GM18499 (cell line): ENCODE data around the gene MMP26.
A peak's percentile ranks its signal among the peaks of the same experiment; 100 is the strongest.

ENCODE experiments used
- ATAC-seq: cut with Tn5 transposase; IDR thresholded peaks from one replicate; pipeline ENCODE4 v1.9.1; 2021; ENCODE audit warnings: moderate number of reproducible peaks; ENCODE audit not compliant: insufficient read depth, unreplicated experiment

Gene MMP26

DNA sequence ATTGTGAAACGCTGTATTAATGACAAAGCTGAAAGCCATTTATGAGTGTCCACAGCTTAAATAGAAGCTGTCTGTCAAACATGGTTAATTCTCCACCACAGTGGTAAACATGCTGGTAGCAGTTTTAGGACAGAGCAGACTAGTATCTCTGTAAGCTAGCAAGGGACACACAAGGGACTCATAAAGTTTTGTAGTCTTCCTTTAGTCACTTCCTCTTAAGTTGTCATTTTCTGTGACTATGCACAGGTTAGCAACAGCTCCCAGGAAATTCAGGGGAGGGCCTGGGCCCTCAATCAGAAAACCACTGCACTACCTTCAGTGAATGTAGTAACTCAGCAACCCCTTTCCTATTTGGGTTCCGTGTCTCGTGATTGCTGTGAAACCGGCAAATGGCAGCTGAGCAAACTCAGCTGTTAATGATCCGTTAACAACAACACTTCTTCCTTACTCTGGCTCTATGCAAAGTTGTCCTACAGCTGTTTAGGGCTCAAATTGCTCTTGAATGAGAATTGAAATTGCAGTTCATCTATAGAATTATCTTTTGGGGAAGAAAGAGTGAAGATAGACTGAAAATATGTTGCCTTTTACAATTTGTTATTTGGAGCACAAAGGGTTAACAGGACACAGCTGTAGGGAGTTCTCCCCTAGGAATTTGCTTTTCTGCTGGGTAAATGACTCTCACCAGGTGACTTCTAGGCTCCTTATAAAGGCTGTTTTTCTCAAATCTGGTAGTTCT lies at the start of gene MMP26:
MMP26 (plus strand) TSS at position 731 of the 736 bp plus-strand sequence.
- ATAC-seq, result no peak

DNA sequence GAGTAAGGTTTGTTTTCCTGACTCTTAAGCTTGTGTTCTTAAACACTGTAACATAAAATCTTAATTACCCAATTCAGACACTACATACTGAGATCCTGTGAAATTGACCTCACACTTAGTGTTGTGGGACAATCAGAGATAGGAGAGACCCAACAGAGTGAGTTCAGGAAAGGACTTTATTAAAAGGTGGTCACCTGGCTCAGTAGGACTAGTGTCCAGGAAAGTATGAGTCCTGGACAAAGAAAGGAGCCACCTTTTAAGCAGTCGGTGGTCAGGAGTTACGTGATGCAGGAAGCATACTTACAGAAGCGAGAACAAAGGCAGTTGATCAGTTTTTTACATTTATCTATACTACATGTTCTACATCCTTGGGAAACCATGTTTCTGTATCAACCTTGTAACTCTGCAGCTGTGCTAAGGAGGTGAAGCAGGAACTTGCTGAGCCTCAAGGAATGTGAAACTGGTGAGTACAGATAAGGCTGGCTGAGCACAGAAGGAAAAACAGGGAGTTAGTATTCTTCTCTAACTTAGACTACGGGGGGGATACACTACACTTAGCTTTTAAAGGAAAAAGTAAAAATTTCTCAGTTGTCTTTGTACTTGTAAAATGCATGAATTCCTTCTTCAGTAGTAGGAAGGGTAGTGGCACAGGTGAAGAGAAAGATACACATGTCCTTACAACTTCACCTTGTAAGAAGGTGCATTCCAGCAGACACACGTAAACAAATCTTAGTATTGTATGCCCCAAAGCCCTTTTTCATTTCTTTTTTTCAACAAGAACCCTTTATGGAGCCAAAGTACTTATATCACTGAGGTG lies 45.7 kb upstream of the MMP26 start:
- ATAC-seq, result no peak

DNA sequence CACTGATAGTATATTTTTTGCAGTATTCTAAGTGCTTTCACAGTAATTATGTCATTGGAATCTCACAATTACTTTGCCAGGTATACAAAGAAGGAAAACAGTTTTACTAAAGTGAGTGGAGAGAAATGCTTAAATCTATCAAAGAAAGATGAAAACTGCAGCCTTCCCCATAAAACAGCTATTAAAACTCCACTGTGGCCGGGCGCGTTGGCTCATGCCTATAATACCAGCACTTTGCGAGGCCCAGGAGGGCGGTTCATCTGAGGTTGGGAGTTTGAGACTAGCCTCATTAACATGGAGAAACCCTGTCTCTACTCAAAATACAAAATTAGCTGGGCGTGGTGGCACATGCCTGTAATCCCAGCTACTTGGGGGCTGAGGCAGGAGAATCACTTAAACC lies 41.7 kb upstream of the MMP26 start:
- ATAC-seq, result no peak

DNA sequence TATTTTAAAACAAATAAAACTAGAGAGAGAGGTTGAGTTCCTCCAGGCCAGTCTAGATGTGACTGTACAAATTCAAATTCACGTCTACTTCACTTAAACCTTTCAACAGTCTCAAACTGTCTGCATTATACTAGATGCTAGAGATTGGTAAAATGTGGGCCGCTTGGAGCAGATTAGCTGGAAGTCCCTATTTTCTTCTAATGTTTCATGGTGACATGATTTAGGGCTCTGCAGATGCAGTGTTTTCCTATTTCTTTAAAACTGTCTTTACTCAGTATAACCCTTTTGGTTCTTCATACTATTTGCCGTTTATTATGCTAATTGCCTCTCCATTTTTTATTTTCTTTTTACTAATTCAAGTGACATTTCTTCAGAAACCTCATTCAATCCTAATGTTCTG lies 40.4 kb upstream of the MMP26 start:
- ATAC-seq, result no peak

DNA sequence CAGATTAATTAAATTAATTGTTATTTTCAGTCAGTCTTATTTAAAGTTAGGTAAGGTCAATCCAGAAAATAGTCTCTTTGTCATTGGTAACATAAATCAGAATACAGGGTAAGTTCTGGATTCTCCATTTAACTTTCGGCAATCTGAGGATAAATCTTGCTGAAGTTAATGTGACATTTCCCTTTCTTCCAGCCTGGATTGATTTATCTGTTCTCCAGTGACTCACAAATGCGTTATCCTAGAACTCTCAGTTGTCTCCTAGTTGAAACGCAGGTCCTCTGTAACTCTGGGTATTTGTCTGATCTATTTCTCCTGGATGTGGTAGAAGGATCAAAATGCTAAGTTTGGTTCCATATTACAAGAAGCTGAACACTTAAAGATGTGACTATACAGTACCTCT lies 39.8 kb upstream of the MMP26 start:
- ATAC-seq, result no peak

DNA sequence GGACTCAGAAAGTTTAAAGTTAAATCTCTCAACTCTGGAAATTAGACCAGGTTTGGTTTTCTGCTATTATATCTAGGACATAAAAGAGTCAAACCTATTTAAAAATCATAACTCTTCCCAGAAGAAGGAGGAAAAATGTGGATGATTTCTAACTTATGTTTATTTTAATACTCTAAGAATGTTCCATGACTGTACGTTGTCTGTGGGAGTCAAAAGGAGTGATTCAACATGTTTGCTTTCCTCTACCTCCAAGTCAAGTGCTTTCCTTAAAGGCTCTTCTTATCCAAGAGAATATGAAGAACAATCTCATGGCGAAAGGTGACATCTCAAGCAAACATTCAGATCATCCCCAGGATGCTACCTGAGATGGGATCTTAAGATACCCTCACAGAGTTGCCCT lies 39.2 kb upstream of the MMP26 start:
- ATAC-seq, result no peak

DNA sequence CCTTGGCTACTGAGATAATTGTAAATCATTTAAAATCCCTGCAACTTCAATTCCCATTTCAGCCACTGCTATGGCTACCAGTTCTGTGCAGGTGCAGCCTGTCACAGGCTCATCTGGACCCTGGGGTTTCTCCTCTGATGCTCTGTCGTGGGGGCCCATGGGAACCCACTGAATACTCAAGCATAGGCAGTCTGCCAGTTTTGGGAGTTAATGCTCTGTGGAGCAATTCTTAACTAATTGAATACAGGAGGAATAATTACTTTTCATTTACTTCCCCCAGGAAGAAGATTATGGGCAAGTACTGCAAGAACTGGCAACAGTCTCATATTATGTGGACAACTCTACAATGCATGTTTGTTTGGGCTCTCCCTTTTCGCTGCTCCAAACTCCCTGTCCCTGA lies 32.8 kb upstream of the MMP26 start:
- ATAC-seq, result no peak

DNA sequence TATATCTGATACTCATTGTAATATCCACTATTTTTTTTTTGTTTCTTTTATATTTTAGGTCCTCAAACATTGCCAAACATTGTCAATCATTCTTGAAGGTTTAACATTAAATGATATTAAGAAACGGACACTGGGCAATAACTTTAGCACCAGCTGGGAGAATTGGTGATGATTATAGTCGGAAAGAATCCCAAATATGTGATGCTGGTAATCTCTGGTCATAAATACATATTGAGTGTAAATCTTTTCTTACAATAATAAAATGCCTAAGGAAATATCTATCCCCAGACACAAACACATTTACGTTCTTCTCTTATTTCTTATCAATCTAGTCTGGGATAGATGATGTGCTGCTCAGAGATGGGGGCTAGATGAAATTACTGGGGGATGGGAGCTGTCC lies 32.1 kb upstream of the MMP26 start:
- no peak for ATAC-seq

DNA sequence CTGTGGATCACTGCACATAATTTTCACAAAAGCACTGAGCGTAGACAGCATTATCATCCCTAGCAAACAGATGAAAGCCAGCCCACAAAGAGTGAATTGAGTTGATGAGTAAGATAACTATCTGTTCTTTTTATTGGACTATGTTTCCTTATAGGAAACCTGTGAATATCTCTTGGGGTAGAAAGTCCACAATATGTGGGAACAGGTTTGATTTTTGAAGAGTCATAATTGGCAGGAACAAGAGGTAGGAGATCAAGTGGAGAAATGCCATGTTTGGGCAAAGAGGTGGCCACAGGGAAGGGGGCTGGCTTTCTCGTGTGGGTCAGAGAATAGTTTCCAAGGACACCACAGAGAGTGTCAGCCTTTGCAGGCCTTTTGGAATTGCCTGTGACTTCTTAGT lies 30.8 kb upstream of the MMP26 start:
- no peak for ATAC-seq

DNA sequence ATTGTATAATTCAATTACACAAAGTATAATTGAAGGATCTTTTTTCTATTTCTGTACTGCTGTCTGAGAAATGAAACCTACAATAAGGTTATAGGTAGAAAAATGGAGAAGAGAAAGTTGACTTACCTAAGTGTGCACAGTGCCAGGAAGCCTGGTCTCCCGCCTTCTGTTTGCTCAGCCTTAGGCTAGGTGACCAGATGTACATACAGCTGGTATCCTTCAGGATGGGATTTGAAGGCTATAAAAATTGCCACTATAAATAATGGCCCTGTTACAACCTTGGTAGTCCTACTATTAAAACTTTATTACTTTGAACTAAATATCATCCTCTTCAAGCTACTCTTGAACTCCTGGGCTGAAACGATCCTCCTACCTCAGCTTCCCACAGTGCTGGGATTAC lies 26.6 kb upstream of the MMP26 start:
- ATAC-seq, result no peak

DNA sequence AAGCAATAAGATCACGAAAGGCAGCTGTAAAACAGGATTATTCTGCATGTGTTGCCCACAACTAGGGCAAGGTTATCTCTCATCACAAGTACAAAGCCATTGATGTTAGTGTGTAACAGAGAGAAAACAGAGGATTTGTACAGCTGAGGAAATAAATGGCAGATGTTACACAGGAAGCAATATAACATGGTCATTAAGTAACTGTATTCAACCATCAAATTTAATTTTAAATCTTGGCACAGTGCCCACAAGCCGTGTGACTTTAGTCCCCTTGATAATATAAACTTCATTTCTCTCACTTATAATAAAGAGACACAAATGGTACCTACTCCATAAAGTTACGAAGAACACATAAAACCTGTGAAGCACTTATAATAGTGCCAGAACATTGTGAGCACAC lies 24.2 kb upstream of the MMP26 start:
- no peak for ATAC-seq

DNA sequence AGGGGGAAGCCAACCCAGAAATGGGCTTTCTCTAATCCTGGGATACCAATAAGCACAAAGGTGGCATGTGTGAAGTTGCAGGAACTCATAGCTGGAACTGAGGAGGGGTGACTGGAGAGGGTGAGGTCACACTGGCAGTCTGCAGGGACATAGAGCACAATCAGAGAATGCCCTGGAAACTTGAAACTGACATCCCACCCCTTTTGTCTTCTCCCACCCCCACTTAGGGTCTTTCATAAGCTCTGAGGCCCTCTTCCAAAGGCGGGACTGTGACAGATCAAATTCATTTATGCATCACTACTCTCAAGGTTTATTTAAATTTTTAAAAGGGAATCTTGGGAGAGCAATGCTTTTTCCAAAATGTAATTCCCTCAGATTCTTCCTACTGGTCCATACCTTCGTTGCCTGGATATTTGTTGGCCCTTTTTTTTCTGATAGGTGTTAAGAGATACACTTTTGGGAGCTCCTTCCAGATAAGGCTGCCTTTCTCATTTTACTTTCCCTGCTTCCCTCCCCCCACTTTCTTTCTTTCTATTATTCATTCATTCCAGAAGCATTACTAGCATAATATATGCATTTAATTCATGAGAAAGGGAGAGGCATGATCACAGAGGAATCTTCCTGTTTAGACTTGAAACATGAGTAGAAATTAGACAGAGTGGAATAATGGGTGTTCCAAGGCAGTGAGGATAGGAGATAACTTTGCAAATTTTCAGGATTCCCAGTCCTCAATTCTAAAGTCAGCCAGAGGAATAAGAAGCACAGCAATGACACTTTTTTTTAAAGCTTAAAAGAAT lies 21.8 kb upstream of the MMP26 start:
- no peak for ATAC-seq

DNA sequence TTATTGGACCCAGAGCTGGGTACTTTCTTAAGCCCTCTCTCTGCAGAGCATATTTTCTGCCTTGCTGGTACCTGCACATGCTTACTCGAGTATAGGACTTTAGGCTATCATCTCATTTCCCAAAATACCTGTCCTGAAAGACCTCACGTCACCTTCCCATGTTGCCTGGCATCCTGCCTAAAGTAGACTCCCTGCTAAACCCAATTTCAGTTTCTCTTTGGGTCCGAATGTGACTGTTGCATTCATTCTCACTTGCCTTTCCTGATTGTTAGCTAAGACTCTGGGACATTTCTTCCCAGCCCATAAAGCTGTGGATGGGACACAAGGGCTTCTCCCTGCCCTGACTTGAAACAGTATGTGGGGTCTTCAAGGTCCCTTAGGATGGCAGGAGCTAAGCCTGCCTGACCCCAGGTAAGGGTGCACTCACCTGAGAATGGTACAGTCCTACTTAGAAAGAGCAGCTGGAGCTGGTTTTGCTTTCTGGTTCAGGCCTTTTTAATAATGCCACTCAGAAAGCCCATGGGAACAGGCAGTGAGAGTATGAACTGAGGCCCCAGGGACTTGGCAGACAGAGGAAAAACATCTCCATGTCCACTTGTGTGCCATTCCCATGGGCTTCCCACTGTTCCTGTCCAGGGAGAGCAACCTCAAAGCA lies 19.8 kb upstream of the MMP26 start:
- ATAC-seq, result no peak

DNA sequence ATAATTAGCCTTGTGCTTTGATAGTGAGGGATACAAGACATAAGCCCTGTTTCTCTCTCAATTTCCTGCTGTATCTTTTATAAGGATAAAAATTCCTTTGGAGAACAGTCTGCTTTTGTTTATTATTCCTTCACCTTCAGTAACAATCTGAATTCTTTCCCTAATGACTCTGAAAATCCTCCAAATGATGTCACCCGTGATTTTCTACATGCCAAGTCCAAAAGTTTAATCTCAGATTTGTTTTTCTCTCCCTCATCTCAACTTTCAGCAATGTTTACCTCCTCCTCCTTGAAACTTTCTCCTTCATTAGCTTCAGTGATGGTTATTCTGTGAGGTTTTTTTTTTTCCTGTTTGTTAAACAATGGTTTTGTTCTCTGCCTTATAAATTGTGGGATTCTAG lies 9.1 kb upstream of the MMP26 start:
- no peak for ATAC-seq

DNA sequence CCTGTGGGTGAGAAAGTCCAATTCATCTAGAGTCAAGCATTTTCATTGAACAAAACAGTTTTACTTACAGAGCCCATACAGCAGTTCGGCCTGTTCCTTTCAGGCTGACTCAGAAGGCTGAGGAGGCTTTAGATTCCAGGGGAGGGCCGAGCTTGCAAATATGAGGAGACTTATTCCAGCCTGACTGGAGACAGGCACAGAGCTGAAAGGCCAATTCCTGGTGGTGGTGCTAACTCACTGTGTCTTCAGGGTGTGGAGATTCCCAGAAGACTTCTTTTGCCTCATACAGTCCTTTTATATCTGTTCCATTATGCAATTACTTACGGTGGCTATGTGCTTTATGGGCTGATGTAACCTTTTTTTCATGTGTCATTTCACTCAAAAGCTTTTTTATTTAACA lies 7.0 kb upstream of the MMP26 start, which contains the start of gene OR51E2:
OR51E2 (minus strand) TSS at position 269 of the 400 bp plus-strand sequence. CDS start 15,142 bp downstream, outside the sequence.
- no peak for ATAC-seq

DNA sequence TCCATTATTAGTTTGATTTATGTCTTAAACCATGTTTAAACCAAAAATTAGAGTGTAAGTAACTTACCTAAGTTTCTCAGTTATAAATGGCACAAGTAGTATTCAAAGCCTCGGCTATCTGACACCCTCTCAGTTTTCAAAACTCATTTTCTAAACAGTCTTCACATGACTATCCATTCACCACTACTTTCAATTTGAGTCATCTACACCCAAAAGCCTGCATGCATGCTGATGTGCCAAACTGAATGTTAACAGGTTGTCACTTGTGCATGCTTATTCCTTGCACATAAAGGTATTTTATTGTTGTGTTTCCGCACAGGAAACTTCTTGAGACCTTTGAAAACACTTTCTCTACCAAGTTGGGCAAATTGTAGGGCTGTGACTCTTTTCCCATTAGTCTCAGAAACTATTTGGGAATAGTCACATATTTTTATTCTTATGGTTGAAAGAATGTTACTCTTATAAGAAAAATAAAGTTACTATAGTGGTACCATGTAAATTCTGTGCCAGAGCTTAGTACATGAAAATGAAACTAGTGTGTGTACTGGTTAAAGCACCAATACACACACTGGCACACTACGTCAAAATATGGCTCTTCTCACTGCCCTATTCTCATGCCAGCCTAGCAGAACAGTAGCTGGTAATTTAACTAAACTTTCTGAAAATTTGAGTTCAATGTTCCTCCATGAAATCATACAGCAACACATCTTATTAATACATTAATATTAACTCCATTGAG lies 4.7 kb upstream of the MMP26 start:
- ATAC-seq, result peak; percentile 96

DNA sequence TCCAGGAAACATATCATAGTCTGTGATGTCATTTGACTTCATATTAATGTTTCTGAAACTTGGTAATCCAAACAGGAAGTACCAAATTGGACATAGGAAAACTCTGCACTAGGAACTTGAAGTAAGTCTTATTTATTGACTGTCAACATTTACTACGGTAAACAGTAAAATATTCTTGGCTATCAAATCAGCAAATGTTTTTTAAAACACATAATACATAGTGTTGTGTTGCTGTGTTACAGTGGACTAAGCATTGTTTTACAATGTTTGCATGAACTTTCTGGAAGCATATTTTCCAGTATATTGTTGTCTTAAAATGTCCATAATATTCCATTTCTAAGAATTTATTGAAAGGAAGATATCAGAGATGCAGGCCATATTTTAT lies 4.2 kb upstream of the MMP26 start:
- no peak for ATAC-seq

DNA sequence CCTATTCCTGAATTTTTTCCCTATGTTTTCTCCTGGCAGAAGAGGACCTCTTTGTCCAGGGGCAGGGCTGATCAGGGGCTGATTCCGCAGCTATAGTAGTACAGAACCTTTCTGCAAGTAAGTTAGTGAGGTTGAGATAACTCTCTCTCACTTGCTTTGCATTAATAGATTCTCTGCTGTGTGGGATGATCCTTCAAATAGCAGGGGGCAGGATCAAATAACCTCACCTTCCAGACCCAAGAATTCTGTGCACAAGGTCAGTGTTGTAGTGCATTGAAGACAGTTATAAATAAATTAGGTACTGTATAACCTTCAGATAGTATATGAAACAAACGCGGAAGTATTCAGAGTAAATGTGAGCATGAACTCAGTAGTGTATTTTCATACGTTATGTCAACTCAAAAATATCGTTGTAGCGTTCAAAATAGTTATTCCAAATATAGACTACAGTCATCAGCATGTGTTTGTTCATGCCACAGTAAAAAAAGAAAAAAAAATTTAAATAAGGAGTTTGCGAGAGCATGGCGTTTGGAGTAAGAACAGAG lies 278 bp downstream of the MMP26 start:
- no peak for ATAC-seq

DNA sequence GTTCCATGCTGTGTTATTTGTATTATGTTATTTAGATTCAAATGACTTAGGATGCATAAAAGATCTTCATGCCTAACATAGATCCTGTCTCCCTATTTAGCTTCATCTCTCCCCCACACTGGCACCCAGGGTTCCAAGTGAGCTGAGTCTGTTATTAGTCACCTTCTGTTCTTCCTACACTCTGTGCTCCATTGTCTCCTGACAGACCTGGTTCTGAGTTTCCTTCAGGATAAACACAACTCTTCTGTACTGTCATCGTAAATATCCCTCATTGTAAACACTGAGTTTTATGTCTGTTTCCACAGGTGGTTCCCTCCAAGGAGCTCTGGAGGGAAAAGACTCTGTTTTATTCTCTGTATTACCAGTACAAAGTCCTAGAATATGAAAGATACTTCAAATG lies 8.7 kb downstream of the MMP26 start:
- ATAC-seq, result no peak

DNA sequence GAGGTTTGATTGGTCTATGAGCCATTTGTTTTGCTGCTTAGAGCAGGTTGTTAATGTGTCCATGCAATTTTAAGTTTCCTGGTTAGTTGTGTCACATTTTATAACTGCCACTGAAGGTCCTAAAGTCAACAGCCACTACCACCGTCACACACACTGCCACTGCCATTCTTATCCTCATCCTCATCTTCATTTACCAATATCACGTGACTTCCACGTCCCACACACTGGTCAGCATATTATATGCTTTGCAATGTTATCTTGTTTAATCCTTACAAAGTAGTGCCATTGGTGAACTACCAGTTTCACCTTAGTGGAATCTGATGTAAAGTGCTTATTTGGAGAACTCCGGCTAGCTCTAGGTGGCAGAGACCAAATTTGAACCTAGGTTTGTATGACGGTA lies 9.7 kb downstream of the MMP26 start:
- no peak for ATAC-seq
